Measurements from ENCODE around the gene FASTK.

Gene FASTK

DNA sequence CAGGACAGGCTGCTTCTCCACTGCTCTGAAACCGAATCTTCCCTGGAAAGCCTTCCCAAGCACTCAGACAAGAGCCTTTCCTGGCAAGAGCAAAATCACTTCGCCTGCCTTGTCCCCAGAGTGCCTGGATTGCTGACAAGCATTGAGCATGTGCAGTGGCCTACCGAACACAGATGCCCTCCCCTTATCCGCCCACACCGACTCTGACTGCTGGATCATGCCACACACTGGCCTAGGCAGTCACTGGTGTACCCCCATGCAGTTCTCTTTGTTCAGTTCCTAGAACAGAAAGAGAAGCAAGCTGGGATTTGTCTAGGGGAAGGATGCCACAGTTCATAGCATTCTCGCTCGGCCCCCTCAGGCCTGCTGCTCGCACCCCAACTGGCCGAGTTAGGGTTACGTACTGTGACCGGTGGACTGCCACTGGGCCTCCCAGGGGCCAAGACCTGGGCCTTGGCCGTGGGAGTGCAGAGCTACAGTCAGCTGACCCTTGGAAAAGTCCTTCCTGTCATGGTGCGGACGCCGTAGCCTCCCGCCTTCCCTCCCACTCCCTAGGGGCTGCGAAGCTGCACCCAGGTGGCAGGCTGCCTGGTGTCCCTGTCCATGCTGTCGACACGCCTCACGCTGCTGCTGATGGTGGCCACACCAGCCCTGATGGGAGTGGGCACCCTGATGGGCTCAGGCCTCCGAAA lies 45.4 kb downstream of the FASTK start:
- Histone ChIP-seq H3K9ac (ENCODE audit: low read length) (no peak overlapping the region), H2AFZ (ENCODE audit: low read length) (no peak overlapping the region), H3F3A (ENCODE audit: insufficient read depth, low read length) (no peaks in the 10 kb centered on the region), H3K9me2 (ENCODE audit: low read depth, low read length) (no peaks in the 10 kb centered on the region), H4K20me1 (ENCODE audit: insufficient read depth, low read length) (no peaks in the 10 kb centered on the region), H3K4me3 (ENCODE audit: low read depth, low read length, poor library complexity, severe bottlenecking) (no peak overlapping the region), H3K4me2 (ENCODE audit: low read length) (no peak overlapping the region), H3K27ac (ENCODE audit: low read depth, low read length, poor library complexity, severe bottlenecking) (no peak overlapping the region), H3K9me3 (ENCODE audit: low read length) (no peaks in the 10 kb centered on the region), H3K27me3 (ENCODE audit: insufficient read depth, low read length) (no peaks in the 10 kb centered on the region), H3K36me3 (ENCODE audit: insufficient read depth, low read length) (peaks cover 39% of the 10 kb centered on the region; the same call in 1 of the 2 replicates), H3K79me2 (ENCODE audit: insufficient read depth, low read length) (no peaks in the 10 kb centered on the region), H3K4me1 (ENCODE audit: insufficient read depth, low read length, severe bottlenecking) (no peaks in the 10 kb centered on the region)
- TF ChIP-seq EZH2 (IDR thresholded peaks at IDR 0.05; ENCODE audit: borderline replicate concordance, low read length) = no peak
- TF ChIP-seq, protein P1, sequence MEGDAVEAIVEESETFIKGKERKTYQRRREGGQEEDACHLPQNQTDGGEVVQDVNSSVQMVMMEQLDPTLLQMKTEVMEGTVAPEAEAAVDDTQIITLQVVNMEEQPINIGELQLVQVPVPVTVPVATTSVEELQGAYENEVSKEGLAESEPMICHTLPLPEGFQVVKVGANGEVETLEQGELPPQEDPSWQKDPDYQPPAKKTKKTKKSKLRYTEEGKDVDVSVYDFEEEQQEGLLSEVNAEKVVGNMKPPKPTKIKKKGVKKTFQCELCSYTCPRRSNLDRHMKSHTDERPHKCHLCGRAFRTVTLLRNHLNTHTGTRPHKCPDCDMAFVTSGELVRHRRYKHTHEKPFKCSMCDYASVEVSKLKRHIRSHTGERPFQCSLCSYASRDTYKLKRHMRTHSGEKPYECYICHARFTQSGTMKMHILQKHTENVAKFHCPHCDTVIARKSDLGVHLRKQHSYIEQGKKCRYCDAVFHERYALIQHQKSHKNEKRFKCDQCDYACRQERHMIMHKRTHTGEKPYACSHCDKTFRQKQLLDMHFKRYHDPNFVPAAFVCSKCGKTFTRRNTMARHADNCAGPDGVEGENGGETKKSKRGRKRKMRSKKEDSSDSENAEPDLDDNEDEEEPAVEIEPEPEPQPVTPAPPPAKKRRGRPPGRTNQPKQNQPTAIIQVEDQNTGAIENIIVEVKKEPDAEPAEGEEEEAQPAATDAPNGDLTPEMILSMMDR (IDR thresholded peaks at IDR 0.05; ENCODE audit: low read length) = no peak

- H3K27me3 ChIP-seq (ENCODE audit: insufficient read depth, low read length) = no peaks in the 10 kb centered on the region
- H3K4me1 ChIP-seq (ENCODE audit: insufficient read depth, low read length, severe bottlenecking) = peaks cover 7% of the 10 kb centered on the region
- H3K4me2 ChIP-seq (ENCODE audit: low read length) = no peak overlapping the region
- H2AFZ ChIP-seq (ENCODE audit: low read length) = no peak overlapping the region
- TF ChIP-seq, protein P1 (IDR thresholded peaks at IDR 0.05; ENCODE audit: low read length) = no peak
- TF ChIP-seq EZH2 (IDR thresholded peaks at IDR 0.05; ENCODE audit: borderline replicate concordance, low read length) = no peak
- no peak overlapping the region for H3K4me3 ChIP-seq (ENCODE audit: low read depth, low read length, poor library complexity, severe bottlenecking)
- H4K20me1 ChIP-seq (ENCODE audit: insufficient read depth, low read length) = no peaks in the 10 kb centered on the region
- no peak overlapping the region for H3K9ac ChIP-seq (ENCODE audit: low read length)
- no peaks in the 10 kb centered on the region for H3F3A ChIP-seq (ENCODE audit: insufficient read depth, low read length)
- no peaks in the 10 kb centered on the region for H3K9me2 ChIP-seq (ENCODE audit: low read depth, low read length)
- no peak overlapping the region for H3K27ac ChIP-seq (ENCODE audit: low read depth, low read length, poor library complexity, severe bottlenecking)
- no peaks in the 10 kb centered on the region for H3K9me3 ChIP-seq (ENCODE audit: low read length)
- no peaks in the 10 kb centered on the region for H3K79me2 ChIP-seq (ENCODE audit: insufficient read depth, low read length)
- peaks cover 39% of the 10 kb centered on the region; the same call in 1 of the 2 replicates for H3K36me3 ChIP-seq (ENCODE audit: insufficient read depth, low read length)
Observed at GRCh38 chr7:151034312-151035025, 46.1 kb downstream of the FASTK start.

- Histone ChIP-seq H3K4me1 (ENCODE audit: insufficient read depth, low read length, severe bottlenecking) (peaks cover 13% of the 10 kb centered on the region), H3K9ac (ENCODE audit: low read length) (no peak overlapping the region), H3F3A (ENCODE audit: insufficient read depth, low read length) (no peaks in the 10 kb centered on the region), H3K36me3 (ENCODE audit: insufficient read depth, low read length) (peaks cover 39% of the 10 kb centered on the region; the same call in 1 of the 2 replicates), H2AFZ (ENCODE audit: low read length) (no peak overlapping the region), H3K4me2 (ENCODE audit: low read length) (no peak overlapping the region), H3K9me3 (ENCODE audit: low read length) (no peaks in the 10 kb centered on the region), H3K9me2 (ENCODE audit: low read depth, low read length) (no peaks in the 10 kb centered on the region), H3K4me3 (ENCODE audit: low read depth, low read length, poor library complexity, severe bottlenecking) (no peak overlapping the region), H4K20me1 (ENCODE audit: insufficient read depth, low read length) (no peaks in the 10 kb centered on the region), H3K27ac (ENCODE audit: low read depth, low read length, poor library complexity, severe bottlenecking) (no peak overlapping the region), H3K27me3 (ENCODE audit: insufficient read depth, low read length) (no peaks in the 10 kb centered on the region), H3K79me2 (ENCODE audit: insufficient read depth, low read length) (no peaks in the 10 kb centered on the region)
- no peak for TF ChIP-seq EZH2 (IDR thresholded peaks at IDR 0.05; ENCODE audit: borderline replicate concordance, low read length)
- TF ChIP-seq, protein P1 (IDR thresholded peaks at IDR 0.05; ENCODE audit: low read length) = no peak
Observed at GRCh38 chr7:151033864-151034249, 46.8 kb downstream of the FASTK start.

Data from OCI-LY1 (cell line).